NCI-H2171 (cell line): Measurements from ENCODE around the gene C3.
"Not testable (repeated sequence)": the region's sequence is repeated elsewhere in the genome, so short reads cannot be mapped to it uniquely, and the experiment has no call there.

Source experiments
- DNase-seq: peaks from one replicate; lab custom pipeline; 2025; lab: John Stamatoyannopoulos, UW

Gene C3

DNA sequence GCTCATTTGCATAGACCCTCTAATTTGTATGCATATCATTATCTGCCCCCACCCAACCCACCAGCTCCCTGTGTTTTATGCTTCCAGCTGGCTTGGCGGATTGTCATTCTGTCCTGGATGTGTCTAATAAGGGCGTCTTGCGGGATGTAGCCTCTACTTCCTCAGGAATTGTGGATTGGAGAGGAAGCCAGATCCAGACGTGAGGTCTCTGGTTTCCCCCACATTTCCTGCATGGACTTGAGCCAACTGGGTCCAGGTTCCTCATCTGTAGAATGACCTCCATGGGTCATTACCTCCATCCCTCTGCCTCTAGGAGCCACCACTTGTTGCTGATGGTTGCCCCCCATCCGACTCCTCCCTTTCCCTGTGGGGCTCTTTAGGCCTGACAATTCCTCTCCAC is 57.7 kb downstream of the C3 start:
- no peak for DNase-seq

- not testable (repeated sequence) for DNase-seq
Measured at GRCh38 chr19:6661509-6662244, 58.8 kb downstream of the C3 start.

- no peak for DNase-seq
Measured at GRCh38 chr19:6660930-6661329, 59.5 kb downstream of the C3 start.

DNA sequence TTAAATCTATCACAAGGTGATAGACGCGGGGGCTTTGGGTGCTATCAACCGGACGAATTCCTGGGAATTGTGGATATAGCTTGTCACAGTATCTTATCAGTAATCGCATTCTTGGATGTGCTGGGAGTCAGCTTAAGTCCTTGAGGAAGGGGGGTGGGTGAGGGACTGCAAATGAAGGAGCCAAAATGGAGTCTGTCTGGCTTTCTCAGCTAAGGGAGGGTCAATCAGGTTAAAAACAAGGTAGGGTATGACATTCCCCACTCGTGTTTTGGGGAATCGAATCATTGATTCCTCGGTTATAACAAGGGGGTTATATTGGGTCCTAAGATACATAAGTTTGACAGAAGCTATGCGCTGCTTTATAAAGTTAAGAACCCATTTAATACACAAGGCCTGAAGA is 64.1 kb downstream of the C3 start:
- not testable (repeated sequence) for DNase-seq

DNA sequence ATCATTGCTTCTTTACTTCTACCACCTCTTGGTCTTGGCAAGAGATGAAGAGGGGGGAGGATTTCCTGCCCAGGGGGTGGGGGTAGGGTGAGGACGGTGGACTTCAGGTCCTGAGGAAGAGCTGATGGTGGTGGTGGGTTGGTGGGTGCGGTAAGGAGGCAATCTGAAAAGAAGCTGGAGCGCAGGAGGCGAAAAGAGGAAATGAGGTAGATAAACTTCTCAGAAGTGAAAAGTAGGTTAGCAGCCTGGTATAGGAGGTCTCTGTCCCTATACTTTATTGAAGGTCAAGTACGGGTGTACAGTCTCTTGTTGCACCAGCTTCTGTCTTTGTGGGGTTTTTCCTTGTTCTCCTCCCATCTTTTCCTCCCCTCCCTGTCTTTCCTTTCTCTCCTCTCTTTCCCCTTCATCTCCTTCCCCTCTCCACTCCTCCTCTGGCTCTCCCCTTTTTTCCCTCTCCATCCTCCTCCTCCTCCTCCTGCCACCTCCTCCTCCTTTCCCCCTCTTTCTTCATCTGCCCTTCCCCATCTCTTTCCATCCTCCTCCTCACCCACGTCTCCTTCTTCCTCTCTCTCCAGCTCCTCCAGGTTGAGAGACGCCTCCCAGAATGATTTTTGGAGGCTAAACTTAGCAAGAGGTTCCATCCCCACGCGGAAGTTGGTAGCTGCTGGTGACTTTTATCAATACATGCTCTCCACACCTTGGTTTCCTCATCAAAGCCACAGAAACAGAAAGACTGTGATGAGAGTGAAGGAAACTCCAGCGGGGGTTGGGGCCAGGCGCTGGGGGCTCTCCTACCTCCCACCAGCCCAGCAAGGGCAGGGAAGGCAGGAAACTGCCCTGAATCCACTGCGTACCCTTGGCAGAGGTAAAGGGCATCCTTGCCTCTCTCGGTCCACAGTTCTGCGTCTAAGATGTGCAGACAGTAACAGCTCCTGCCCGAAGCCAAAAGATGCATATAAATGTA is 65.8 kb downstream of the C3 start:
- no peak for DNase-seq

- DNase-seq: no peak
Measured at GRCh38 chr19:6652805-6653094, 67.7 kb downstream of the C3 start.

DNA sequence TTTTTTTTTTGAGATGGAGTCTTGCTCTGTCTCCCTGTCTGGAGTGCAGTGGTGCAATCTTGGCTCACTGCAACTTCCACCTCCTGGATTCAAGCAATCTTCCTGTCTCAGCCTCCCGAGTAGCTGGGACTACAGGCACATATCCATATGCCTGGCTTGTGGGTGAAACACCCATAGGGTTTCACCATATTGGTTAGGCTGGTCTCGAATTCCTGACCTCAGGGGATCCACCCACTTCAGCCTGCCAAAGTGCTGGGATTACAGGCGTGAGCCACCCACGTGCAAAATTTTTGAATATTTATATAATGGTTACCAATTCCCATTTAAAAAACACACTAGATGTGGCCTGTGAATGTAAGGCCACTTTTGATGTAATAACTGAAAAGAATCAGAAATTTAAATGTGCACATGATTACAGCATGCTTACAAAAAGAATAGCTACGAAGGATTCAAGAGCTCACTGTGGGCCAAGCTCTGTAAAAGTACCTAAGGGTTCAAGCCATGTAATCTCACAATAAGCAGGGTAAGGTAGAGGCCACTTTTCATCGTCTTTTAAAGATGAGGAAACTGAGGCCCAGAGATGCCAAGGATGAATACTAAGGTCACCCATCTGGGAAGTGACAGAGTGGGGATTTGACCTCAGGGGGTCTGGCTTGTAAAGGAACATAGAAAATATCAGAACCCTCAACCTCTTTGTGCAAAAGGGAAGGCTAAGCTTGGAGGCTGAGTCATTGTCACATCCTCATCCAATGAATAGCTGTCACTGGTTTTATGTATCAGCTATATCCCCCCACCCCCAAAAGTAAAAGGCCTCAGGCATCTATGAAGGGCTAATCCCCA is 68.3 kb downstream of the C3 start:
- no peak for DNase-seq

DNA sequence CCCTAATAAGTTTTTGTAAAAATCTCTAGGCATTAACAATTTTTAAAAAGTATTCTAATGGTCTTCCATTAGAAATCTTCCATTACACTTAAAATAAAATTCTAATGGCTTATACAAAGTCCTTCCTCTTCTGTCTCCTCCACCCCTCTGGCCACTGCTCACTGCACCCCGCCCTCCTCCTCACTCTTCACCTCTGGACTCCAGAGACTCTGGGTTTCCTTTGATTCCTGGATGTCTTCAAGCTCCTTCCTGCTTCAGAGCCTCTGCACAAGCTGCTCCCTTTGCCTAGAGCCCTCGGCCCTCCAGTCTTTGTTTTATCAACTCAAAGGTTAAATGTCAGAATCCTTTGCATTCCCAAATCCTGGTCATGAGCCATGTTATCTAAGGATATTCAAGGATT is 71.3 kb downstream of the C3 start:
- no peak for DNase-seq

GRCh38 chr19:6648141-6648715 is 72.2 kb downstream of the C3 start:
- no peak for DNase-seq

GRCh38 chr19:6644796-6645195 is 75.7 kb downstream of the C3 start:
- DNase-seq: no peak

GRCh38 chr19:6640333-6640732 is 80.1 kb downstream of the C3 start:
- DNase-seq: not testable (repeated sequence)

DNA sequence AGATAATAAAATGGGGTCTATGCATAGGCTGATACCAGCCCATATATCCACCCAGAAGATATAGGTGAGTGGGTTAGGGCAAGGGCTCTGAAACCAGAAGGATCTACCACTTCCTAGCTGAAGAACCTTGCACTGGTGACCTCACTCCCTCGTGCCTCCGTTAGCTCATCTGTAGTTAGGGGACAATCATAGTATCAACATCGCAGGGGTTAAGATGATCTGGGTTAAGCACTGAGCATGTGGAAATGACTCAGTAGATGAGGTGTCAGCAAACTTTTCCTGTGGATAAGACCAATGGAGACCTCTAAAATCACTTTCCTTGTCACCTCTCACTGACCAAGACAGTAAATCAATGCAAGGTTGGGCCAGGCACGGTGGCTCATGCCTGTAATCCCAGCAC is 81.0 kb downstream of the C3 start:
- no peak for DNase-seq

DNA sequence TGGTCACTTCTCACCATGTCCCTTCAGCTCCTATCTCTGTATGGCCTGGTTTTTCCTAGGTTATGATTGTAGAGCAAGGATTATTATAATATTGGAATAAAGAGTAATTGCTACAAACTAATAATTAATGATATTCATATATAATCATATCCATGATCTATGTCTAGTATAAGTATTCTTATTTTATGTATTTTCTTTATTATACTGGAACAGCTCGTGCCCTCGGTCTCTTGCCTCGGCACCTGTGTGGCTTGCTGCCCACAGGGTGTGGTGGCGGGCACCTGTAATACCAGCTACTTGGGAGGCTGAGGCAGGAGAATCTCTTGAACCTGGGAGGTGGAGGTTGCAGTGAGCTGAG is 87.0 kb downstream of the C3 start:
- not testable (repeated sequence) for DNase-seq

DNA sequence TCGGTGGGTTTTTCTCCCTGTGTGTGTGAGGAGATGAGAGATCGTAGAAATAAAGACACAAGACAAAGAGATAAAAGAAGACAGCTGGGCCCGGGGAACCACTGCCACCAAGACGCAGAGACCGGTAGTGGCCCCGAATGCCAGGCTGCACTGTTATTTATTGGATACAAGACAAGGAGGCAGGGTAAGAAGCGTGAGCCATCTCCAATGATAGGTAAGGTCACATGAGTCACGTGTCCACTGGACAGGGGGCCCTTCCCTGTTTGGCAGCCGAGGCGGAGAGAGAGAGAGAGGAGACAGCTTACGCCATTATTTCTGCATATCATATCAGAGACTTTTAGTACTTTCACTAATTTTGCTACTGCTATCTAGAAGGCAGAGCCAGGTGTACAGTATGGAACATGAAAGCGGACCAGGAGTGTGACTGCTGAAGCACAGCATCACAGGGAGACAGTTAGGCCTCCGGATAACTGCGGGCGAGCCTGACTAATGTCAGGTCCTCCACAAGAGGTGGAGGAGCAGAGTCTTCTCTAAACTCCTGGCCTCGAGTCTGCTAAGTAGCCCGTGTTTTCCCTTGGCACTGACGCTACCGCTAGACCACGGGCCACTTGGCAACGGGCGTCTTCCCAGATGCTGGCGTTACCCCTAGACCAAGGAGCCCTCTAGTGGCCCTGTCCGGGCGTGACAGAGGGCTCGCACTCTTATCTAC is 87.5 kb downstream of the C3 start:
- not testable (repeated sequence) for DNase-seq

DNA sequence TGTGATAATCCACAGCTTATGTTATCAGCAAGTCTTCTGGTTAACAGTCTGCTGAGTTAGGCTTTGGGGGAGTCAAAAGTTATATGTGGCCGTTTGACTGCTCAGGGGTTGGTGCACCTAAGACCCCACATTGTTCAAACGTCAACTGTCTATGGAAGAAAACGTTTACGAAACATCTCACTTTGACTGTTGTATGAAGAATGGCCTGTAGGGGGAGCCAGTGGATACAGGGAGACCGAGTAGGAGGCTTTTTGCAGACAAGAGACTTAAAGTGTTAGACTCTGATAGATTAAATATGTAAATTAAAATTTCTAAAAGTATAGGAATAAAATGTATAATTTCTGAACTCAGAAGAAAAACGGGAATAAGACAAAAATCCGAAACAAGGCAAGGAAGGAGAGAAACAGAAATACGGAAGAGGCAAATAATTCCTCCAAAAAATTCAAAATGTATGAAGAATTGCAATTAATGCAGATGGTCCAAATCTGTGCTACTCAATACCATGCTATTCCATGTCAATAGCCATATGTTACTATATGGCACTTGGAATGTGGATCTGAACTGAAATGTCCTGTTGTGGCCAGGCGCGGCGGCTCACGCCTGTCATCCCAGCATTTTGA is 88.3 kb downstream of the C3 start:
- peak; percentile 34 for DNase-seq
